HG02610 (cell line): ENCODE measurements around the gene AHNAK.
"Not testable (repeated sequence)": the region's sequence is repeated elsewhere in the genome, so short reads cannot be mapped to it uniquely, and the experiment has no call there.

Source experiments
- ATAC-seq: cut with Tn5 transposase; IDR thresholded peaks from one replicate; pipeline ENCODE4 v1.9.1; 2021; ENCODE audit warnings: mild to moderate bottlenecking, moderate library complexity; ENCODE audit not compliant: unreplicated experiment

AHNAK gene

DNA sequence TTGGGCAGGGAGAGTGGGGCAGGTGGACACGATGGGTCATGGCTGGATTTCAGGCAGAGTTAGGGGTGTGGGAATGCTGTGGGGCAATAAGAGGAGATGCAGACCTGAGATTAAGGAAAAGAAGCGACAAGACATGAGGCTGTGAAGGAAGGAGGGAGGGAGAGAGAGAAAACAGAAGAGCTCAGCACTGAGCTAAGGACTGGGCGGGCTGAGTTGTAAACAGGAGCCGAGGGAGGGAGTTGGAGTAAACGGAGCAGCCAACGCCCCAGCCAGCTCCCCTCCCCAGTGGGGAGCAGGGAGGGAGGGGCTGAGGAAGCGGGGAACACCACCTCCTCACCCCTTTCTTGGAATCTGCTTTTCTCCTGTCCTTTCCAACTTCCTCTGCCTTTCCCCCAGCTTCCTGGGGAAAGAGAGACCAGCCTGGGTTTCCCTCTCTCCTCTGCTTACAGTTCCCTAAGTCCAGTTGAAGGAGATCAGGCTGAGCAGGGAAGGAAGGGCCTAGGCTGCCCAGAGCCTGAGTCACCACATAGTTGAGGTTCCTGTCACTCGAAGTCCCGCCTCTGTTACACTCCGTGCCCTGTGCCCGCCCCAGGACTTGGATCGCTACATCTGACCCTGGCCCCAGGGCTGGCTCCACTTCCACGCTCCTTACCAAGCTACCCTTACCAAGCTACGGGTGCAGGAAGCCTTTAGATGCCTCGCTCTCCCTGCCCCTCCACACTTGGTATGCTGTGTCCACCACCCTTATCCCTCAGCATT lies 6.7 kb upstream of the AHNAK start:
- ATAC-seq: no peak

DNA sequence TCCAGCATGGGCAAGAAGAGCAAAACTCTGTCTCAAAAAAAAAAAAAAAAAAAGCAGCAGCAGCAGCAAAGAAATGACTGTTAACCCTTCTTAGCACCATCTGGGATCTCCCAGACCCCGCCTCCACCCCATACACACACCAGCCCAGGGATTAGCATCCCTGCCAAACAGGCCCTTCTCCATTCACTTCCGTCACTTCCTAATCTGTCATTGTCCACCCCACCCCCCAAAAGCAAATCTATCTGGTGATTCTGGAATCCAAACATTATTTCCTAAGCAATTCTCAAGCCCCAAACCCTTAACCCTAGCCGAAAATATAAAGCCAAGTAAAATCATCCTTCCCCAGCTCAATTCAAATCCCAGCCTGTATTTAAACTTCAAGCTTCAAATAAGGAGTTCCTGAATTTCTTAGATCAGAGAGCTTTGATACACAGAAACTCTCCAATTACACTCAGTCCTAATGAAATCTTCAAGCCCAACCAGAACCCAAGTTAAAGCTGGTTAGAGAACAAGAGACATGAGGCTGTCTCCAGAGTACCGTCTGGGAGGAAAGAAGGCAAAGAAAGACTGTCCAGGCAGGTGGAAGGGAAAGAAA lies 6.0 kb upstream of the AHNAK start:
- ATAC-seq: no peak

DNA sequence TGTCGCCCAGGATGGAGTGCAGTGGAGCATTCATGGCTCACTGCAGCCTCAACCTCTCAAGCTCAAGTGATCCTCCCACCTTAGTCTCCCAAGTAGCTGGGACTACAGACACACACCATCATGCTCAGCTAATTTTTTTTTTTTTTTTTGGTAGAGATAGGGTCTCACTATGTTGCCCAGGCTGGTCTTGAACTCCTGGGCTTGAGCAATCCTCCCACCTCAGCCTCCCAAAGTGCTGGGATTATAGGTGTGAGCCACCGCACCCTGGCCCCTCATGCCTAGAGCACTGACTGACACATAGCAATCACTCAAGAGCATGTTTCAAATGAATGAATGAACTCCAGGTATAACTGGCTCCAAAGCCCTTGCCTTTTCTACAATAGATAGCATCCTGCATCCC lies 3.9 kb upstream of the AHNAK start:
- not testable (repeated sequence) for ATAC-seq

DNA sequence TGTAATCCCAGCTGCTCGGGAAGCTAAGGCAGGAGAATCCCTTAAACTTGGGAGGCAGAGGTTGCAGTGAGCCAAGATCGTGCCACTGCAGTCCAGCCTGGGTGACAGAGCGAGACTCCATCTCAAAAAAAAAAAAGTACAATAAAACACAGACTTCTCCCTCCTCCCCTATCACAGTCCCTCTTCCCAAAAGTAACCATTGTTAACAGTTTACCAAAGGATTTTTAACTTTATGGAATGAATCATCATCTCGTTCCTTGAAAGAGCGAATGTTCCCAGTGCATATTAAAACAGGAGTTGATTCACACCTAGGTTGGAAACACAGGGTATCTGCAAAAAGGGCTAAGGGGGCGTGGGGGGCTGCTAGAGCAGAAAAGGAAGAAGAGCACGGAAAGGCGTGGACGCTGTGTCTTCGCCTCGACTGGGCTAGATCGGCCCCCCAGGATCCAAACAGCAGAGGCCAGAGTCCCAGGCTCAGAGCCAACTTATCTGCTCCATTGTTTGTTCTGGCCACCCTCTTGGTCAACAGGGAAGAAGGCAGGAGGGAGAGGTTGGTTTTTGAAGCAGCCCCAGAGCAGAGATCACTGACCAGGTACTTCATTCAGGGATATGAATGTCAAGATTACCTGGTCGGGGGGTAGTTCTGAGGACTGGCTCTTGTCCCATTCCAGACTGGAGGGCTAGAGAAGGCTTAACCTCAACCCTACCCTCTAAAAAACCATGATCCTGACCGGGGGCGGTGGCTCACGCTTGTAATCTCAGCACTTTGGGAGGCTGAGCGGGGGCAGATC lies 2.1 kb upstream of the AHNAK start:
- ATAC-seq: no peak

DNA sequence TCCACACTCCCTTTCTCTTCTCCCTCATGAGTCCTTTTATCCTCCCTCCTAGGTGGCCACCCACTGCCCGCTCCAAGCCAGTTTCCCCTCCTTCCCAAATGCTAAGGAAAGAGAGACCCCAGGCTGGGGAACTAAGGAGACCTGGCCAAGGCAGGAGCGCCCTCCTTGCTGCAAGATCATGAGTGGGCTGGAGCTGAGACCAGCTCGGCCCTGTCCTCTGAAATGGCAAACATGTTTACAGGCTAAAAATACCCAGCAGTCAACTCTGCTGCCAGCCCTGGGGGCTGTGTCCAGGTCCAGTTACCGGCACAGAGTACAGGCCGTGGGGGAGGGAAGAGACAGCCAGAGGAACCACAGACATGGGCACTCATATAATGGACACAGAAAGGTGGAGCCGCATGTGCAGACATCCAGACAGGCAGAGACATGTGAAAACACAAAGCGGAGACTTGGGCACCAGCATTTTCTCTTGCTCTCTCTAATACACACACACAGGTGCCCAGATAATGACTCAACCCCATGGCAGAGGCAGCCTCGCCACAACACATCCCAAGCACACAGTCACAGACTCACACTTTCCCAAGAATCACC lies 1.2 kb upstream of the AHNAK start:
- ATAC-seq: no peak

DNA sequence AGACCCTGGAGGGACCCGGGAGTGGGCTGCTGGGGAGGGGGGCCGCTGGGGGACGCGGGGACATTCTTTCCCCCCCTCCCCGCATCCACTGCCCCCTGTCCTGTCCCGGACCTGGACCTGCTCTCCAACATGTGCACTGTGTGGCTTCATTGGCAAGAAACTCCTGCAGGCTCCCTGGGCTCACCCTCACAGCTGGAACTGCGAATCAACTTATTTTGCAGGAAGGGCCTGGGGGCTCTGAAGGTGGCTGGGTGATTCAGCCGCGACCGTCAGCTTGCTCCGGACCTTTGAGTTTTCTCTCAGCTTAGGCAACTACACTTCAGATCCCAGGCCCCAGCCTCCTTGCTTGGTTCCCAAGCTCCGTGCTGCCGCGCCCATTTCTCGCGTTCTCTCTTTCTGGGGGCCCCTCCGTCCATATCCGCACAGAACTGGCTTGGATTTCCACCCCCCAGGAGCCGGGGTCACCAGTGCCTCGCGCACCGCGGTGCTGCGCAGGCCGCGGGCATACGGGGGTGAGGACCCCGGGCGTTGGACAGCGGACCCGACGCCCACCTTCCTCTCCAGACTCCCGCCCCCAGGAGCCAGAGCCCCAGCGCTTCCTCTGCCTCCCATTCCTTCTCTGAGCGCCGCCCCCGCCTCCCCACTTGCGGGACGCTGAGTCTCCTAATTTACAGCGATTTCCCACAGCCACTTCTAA lies 471 bp upstream of the AHNAK start:
- no peak for ATAC-seq

DNA sequence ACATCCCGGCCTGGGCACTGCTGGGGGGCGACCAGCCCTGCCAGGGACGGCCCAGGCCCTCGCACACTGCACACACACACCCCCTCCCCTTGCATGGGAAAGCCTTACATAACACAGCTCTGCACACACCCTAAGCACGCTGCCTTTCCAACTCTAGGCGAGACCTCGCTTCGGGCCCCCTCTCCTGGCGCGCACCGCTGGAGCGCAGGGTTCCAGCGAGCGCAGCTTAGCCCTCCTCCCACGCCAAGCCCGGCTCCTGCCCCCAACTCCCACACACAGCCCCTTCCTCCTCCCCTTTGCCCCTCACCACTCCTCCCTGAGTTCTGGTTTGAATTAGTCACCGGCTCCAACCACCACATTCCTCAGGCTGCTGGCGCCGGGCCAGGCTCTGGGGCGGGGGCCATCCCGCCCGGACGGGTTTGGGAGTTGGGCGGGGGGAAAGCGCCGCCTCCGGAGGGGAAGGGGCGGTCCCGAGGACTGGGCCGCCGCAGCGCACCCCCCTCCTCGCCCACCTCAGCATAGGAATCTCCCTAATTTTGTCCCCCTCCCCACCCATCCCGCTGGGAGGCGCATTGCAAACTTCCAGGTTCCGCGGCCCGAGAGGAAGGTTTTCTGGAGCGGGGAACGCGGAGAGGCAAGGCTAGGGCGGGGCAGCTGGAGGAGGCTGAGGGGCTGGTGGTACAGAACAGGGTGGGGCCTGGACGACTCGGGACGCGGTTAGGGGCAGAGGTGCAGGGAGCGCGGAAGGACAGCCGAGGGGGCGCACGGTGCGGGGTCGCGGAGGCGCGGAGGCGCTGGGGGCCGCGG lies 966 bp downstream of the AHNAK start:
- no peak for ATAC-seq

DNA sequence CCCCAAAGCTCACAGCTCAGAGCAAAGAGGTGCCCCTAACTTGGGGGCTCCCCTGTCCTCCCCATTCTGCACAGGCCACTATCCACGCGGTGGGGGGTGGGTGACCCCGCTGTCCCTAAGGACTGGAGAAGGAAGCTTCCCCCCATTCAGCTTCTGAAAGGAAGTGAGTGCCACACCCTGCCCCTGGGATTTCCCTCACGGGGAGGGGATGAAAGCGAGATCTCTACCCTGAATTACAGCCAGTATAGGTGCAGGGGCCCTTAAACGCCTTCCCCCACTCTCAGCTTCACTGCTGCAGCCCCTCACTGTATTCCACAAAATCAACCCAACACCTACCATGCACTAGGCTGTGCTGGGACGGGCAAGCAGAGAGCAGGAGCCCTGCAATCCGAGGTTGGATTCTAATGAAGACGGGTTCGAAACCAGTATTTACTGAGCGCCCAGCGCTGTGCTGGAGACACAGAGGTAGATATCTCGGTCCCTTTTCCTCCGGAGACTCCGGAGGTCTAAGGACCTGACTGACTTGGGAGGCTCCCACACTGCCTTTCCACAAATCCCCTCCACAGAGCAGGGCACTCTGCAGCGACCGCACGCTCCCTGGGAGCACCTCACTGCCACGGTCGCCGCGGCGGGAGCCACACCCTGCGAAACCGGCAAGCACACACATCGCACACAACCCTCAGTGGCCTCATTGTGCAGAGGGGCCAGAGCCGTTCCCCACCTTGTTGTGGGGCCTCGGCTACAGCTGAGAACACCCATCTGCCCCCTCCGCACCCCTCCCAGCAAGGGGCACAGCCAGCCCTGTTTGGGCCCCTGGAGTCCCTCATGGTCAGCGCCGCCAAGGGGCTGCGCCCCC lies 1.8 kb downstream of the AHNAK start:
- no peak for ATAC-seq

DNA sequence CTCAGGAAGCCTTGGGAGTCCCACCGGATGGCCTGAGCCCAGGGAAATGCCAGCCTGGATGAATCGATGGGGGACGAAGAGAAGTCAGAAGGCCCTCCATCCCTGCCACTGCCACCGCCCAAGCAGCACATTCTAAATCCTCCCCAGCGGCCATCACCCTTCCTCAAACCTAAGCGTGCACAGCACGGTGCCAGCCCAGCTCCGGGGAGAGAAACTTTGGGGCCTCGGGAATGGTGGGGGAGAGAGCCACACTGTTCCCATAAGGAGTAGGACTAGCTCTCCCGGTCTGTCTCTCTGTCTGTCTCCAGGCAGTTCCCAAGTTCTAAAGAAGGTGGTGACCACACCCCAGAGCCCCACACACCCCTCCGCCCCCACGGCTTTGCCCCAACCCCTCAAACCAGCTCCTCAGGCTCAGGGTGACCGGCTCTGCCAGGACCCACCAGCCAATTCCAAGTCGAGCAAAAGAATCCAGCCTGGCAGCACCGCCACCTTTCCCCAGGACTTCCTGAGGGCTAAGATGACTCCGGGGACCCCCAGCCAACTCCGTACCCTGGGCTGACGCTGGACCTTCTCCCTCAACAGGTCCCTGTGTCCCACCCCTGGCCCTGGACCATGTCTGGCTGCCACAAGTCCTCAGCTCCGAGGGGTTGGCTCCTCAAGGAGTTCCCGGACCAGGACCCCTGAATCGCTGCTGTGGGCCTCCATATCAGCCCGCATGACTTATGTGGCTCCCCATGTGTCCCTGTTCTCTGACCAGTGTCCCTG lies 2.7 kb downstream of the AHNAK start:
- ATAC-seq: no peak

DNA sequence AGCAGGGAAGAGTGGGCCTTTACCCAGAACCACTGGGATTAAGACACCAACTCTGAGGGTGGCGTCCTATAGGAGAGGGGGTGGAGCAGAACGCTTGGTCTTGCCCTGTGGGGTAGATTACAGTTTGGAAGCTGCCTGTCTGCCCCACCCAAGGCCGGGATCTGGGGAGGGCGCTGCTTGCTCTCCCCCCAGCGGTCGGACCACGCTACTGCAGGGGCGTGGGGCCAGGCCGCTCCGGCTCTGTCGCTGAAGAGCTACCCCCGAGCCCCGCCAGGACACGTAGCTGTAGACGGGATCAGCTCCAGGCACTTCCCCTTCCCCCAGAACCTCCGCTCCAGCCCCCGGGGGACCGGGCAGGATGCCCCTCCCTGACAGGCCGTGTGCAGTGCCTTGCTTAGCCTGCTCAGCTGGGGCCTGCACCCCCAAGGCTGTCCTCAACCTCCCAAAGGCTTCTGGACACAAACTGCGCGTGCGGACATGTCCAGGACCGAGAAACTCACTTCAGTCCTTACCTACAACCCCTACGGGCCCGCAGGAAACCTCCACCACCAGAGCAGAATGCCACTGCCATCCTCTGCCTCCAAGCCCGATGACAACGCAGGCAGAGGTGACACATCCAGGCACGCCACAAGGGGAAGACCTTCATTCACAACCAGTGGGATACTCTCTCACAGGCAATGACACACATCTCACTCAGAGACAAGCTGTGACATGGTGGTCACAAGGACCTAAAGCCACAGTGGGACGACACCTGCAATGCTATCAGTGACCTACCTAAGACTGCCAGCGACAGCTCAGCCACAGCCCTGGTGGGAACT lies 3.6 kb downstream of the AHNAK start:
- peak; percentile 26 for ATAC-seq

DNA sequence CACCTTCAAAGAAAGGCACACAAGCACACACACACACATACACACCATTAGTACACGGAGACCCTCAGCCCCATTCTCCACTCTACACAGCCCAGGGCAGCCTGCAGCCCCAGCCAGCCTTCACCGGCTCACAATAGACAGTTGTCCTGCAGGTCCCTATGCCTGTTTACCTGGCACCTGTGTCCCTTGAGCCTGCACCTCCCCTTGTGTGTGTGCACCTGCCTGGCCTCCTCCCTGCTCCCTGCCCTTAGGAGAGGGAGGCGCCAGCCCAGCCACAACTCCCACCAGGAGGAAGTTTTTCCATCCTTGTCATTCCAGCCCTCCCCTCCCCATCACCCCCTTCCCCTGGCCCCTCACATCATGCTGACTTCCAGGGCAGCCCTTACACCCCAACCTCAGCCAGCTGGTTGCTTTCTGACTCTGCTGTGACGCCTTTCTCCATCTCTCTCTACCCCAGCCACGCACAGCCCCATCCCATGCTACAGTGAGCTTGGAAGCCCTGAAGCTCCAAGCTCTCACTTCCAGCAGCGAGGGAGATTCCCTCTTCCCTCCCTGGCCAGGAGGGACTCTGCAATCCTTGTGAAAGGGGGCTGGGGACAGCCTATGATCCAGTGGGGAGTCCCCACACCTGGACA lies 4.4 kb downstream of the AHNAK start:
- ATAC-seq: no peak

DNA sequence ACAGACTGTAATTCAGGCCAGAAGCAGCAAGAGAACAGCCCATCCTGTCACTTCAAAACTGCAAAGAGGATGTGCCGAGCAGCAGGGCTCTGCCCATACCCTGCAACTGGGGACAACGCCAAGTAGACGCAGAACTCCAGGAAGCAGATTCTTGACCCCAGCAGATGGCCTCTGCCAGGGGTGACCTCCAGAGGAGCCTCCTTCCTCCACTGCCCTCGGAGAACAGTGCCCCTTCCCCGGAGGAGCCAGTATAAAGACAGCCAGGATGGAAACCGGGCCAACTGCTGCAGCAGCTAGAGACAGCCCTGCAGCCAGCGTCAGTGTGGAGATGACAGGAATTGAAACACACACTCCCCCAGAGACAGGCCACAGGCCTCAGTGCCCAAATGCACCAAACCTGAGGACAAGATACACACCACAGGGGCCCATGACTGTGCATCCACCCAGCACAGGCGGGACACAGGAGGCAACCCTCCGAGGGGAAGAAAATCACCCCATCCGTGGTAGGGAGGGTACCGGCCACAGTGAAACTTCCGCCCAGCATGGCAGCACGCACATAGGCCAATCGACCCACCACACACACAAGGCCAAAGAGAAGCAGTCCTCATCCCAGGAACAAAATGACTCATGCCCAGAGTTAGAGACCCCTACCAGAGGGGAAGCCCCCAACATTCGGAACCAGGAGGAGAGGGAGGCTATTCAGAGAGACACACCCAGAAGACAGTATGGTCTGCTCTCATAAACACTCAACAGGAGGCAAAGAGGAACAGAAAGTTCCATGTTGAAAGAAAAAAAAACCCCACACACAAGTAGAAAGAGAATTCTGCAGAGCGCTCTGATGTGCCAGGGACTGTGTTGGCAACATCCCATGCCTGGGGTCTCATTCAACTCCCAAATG lies 5.6 kb downstream of the AHNAK start:
- ATAC-seq: peak; percentile 57

DNA sequence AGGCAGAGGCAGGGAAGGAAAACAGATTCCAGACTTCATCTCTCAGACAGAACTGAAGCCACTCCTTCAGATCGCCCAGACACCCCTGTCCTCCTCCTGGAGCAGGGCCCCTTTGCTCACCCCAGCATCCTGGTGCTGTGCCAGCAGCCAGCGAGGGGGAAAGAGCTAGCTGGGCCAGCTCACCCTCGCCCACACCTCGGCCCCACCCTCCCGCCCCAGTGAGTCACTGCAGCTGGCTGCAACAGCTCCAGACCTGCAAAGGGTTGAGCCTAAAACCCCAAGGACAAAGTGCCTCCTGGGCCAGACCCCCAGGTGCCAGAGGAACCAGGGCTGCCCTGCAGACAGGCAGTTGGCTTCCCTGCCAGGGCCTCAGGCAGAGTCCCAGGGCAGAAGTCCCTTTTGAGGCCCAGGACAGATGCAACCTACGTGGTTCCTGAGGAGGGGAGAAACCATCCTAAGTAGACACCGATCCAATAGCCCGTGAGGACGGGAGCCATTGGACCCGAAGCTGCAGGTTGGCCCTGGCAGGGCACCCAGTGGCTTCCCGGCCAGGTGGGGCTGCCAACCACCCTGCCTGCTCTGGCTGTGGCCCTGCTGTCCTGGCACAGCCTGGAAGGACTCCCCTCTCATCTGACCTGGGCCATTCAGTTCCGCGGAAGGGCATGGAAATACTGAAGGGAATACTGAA lies 7.2 kb downstream of the AHNAK start:
- no peak for ATAC-seq

DNA sequence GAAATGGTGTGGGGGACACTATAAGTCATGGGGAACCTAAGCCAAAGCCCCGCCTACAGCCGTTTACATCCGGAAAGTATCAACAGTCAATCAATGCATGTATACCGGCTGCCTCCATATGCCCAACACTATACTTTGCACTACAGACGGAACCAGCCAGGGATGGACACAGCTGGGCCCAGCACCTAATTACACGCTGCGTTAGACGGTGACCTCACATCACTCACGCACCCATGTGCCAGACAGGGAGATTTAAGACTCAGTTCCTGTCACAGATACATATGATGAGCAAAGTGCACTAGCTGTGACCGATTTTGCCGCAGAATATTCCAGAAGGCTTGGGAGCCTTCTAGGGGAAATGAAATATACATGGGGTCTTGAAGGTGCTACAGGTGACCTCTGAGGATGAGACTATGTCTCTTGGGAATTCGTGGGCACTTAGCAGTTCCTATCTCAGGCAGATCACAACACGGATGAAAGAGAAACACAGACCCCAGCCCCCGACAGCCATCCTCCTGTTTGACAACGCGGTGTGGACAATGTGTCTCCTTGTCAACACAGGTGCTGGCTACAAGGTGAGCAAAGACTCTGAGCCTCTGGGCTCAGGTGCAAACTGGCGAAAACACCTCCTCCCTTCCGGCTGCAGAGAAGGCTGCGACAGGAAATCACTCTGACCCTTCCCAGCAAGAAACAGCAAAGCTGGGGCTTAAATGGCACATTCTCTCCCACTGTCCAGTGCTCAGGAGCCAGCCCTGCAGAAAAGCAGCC lies 8.0 kb downstream of the AHNAK start:
- ATAC-seq: no peak
